Fibroblast of lung (primary cell): ENCODE measurements around the gene STMN1. TPM values are rescaled to one million over a fixed set of nuclear protein-coding genes. Genes with fewer than 3 reads are reported as not detected.
A peak's percentile ranks its signal among the peaks of the same experiment; 100 is the strongest.

ENCODE experiments used
- DNase-seq, 2 donors: peaks; one replicate each; pipeline versions ENCODE4 v3.0.0 to v3.0.0-alpha.2; 2010; ENCODE audit warnings: low read depth in 2 of 2
- H2AFZ ChIP-seq: 2 replicates; pipeline ENCODE4 v1.5.1; 2012; ENCODE audit warnings: low read length, control low read depth, inconsistent platforms
- H3K27ac ChIP-seq: 2 replicates; pipeline ENCODE4 v1.5.1; 2011; ENCODE audit warnings: low read length, control low read depth; ENCODE audit not compliant: insufficient read depth
- H3K27me3 ChIP-seq: 2 replicates; pipeline ENCODE4 v1.5.1; 2011; ENCODE audit warnings: mild to moderate bottlenecking, low read length; ENCODE audit not compliant: control insufficient read depth, insufficient read depth
- H3K36me3 ChIP-seq: 2 replicates; pipeline ENCODE4 v1.5.1; 2011; ENCODE audit warnings: low read length; ENCODE audit not compliant: control insufficient read depth, insufficient read depth
- H3K4me1 ChIP-seq: 2 replicates; pipeline ENCODE4 v1.5.1; 2011; ENCODE audit warnings: low read length; ENCODE audit not compliant: control insufficient read depth, insufficient read depth; ENCODE audit errors: extremely low read depth
- H3K4me2 ChIP-seq: 2 replicates; pipeline ENCODE4 v1.5.1; 2011; ENCODE audit warnings: low read length, control low read depth; ENCODE audit not compliant: insufficient read depth; ENCODE audit errors: extremely low read depth
- H3K4me3 ChIP-seq, 4 experiments: fragments of 200-600 bp in 1 of 4; sonication (generic) in 1 of 4; replicated peaks in 1 of 4; 2 replicates each; pipeline ENCODE4 v1.5.1; 2011 to 2016; ENCODE audit warnings: low read length in 4 of 4, low read depth in 3 of 4, mild to moderate bottlenecking in 3 of 4, control low read depth in 2 of 4, inconsistent platforms in 1 of 4, mixed read lengths in 1 of 4; ENCODE audit not compliant: insufficient read depth in 1 of 4; ENCODE audit errors: control extremely low read depth in 1 of 4
- H3K79me2 ChIP-seq: 2 replicates; pipeline ENCODE4 v1.5.1; 2012; ENCODE audit warnings: mild to moderate bottlenecking, low read length, inconsistent platforms; ENCODE audit not compliant: control insufficient read depth, insufficient read depth
- H3K9ac ChIP-seq: 2 replicates; pipeline ENCODE4 v1.5.1; 2011; ENCODE audit warnings: mild to moderate bottlenecking, low read length, control low read depth; ENCODE audit not compliant: insufficient read depth
- H3K9me3 ChIP-seq: 2 replicates; pipeline ENCODE4 v1.5.1; 2012; ENCODE audit warnings: low read depth, low read length; ENCODE audit not compliant: control insufficient read depth, insufficient read depth
- H4K20me1 ChIP-seq: 2 replicates; pipeline ENCODE4 v1.5.1; 2011; ENCODE audit warnings: low read length; ENCODE audit not compliant: control insufficient read depth, insufficient read depth; ENCODE audit errors: extremely low read depth
- CTCF ChIP-seq, 2 donors: IDR thresholded peaks in 1 of 2; conservative IDR thresholded peaks in 1 of 2; 1 replicate in 1 of 2; 2 replicates in 1 of 2; pipeline ENCODE4 v1.5.1; 2011 to 2012; ENCODE audit warnings: low read length in 2 of 2, control low read depth in 1 of 2, inconsistent platforms in 1 of 2, low read depth in 1 of 2, mild to moderate bottlenecking in 1 of 2
- EZH2 ChIP-seq: IDR thresholded peaks from 2 replicates; pipeline ENCODE4 v1.5.1; 2012; ENCODE audit warnings: low read length, control low read depth, mild to moderate bottlenecking; ENCODE audit errors: missing control alignments
- polyA plus RNA-seq, 2 donors: library from polyadenylated mRNA; depleted of rRNA in 1 of 2; stranded (reverse) in 1 of 2; unstranded in 1 of 2; fragments of >200 nt; gene quantifications; 2 replicates each; pipeline ENCODE4 v1.2.1, GENCODE V29; 2011 to 2012; ENCODE audit warnings: missing spikeins in 1 of 2
- total RNA-seq: library from RNA; depleted of rRNA; stranded (reverse); fragments of >200 nt; gene quantifications from 2 replicates; pipeline ENCODE4 v1.2.1, GENCODE V29; 2014

The STMN1 gene
- total and polyA plus RNA-seq, 2 donors (not counting 1 experiment from before 2014, with no cell fraction given): 90.7 to 94.7 TPM

DNA sequence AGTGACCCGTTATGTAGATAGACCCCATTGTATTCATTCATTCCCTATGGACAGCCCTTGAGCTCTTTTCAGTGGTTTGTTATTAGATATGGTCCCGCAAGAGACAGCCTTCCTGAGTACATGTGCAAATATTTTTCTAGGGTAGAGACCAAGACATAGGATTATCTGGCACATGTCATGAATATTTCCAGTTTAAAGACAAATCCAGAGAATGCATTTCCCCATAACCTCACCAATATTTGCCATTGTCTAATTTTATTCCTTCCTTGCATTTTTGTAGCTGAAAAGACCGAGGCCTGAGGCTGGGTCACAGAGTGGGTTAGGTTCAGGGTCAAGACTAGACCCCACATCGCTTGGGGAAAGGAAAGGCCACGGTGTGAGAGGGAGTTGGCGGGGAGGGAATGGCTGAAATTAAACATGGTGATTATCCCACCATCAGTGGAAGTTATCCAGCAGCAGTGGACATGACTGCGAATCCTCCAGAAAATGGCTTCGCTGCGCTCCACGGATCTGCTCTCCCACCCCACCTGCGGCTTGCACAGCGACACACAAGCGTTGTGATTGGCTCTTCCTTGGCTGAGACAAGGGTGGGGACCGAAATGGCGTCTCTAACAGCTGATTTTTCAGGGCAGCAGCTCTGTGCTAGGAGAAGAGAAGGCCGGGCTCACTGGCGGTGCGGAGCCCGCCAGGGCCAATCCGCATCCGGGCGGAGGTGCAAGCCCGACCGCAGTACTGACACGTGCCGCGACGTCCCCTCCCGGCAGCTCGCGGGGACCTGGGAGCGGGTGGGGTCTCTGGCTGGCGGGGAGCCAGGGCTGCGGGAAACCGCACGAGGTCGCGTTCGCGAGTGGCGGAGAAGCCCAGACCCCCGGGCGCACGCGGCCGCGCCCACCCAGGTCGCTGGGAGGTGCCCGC, 16.1 kb upstream of the STMN1 start:
- no peaks in the 10 kb centered on the region for H3K79me2 ChIP-seq
- TF ChIP-seq CTCF (conservative IDR thresholded peaks at IDR 0.05 in 1 of 2, IDR thresholded peaks at IDR 0.05 in 1 of 2; ENCODE audit: low read depth in 1 of 2, low read length in 2 of 2) (no peak), EZH2 (no peak)
- no peaks in the 10 kb centered on the region for H3K9me3 ChIP-seq
- H3K9ac ChIP-seq: peak overlapping the region; percentile 52
- DNase-seq: peak; percentile 30 to 52
- peak overlapping the region; percentile 94 for H2AFZ ChIP-seq
- peak overlapping the region; percentile 30 to 62 (median 52) for H3K4me3 ChIP-seq
- H3K4me2 ChIP-seq: peak overlapping the region; percentile 92
- H3K4me1 ChIP-seq: peaks cover 3% of the 10 kb centered on the region
- H3K27ac ChIP-seq: peak overlapping the region; percentile 19
- H4K20me1 ChIP-seq: no peaks in the 10 kb centered on the region
- H3K36me3 ChIP-seq: no peaks in the 10 kb centered on the region
- H3K27me3 ChIP-seq: no peaks in the 10 kb centered on the region

GRCh38 chr1:25918615-25919014, 12.4 kb upstream of the STMN1 start:
- TF ChIP-seq EZH2 (no peak), CTCF (conservative IDR thresholded peaks at IDR 0.05 in 1 of 2, IDR thresholded peaks at IDR 0.05 in 1 of 2; ENCODE audit: low read depth in 1 of 2, low read length in 2 of 2) (no peak)
- no peaks in the 10 kb centered on the region for H3K27me3 ChIP-seq
- no peak overlapping the region for H2AFZ ChIP-seq
- no peaks in the 10 kb centered on the region for H3K79me2 ChIP-seq
- H3K36me3 ChIP-seq: no peaks in the 10 kb centered on the region
- H3K9me3 ChIP-seq: no peaks in the 10 kb centered on the region
- H3K4me3 ChIP-seq: no peak overlapping the region
- H3K9ac ChIP-seq: no peak overlapping the region
- no peak for DNase-seq
- H3K27ac ChIP-seq: no peak overlapping the region
- H3K4me2 ChIP-seq: no peak overlapping the region
- H3K4me1 ChIP-seq: peaks cover 3% of the 10 kb centered on the region
- no peaks in the 10 kb centered on the region for H4K20me1 ChIP-seq

DNA sequence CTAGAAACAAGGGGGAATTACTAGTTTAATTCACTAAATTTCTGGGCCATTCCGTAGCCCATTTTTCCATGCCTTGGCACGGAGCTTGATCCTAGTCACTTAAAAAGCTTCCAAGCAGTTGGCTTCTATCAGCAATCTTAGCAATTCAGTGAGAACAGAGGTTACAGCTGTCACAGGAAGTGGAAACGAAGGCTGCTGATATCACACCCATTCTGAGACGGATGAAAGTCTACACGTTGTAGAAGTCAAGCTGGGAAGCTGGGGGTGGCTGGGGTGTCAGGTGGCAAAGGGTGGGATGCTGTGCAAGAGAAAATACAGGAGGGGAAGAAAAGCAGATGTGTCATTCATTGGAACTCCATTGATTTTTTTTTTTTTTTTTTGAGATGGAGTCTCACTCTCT, 11.8 kb upstream of the STMN1 start:
- H3K4me3 ChIP-seq: no peak overlapping the region
- DNase-seq: peak in 1 of 2 donors; percentile 36
- H4K20me1 ChIP-seq: no peaks in the 10 kb centered on the region
- H3K27me3 ChIP-seq: no peaks in the 10 kb centered on the region
- H3K79me2 ChIP-seq: no peaks in the 10 kb centered on the region
- TF ChIP-seq CTCF (conservative IDR thresholded peaks at IDR 0.05 in 1 of 2, IDR thresholded peaks at IDR 0.05 in 1 of 2; ENCODE audit: low read depth in 1 of 2, low read length in 2 of 2): no peak
- TF ChIP-seq EZH2: no peak
- H3K36me3 ChIP-seq: no peaks in the 10 kb centered on the region
- H3K27ac ChIP-seq: no peak overlapping the region
- peaks cover 3% of the 10 kb centered on the region for H3K4me1 ChIP-seq
- H2AFZ ChIP-seq: no peak overlapping the region
- no peaks in the 10 kb centered on the region for H3K9me3 ChIP-seq
- H3K4me2 ChIP-seq: no peak overlapping the region
- H3K9ac ChIP-seq: no peak overlapping the region
